Putamen (tissue), 1 donor: ENCODE results near the gene LTO1.
"Not testable (repeated sequence)": the region's sequence is repeated elsewhere in the genome, so short reads cannot be mapped to it uniquely, and the experiment has no call there.

ENCODE experiments used
- DNase-seq: peaks from one replicate; pipeline ENCODE4 v3.0.0-alpha.2; 2016; ENCODE audit warnings: low spot score

LTO1 gene

DNA sequence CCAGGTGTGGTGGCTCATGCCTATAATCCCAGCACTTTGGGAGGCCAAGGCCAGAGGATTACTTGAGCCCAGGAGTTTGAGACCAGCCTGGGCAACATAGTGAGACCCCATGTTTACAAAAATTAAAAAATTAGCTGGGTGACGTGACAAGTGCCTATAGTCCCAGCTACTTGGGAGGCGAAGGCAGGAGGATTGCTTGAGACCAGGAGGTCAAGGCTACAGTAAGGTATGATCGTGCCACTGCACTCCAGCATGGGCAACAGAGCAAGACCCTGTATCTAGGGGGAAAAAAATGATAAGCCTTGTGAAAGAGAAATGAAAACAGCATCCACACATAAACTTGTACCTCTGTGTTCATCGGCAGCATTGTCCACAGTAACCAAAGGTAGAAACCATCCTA is 42.3 kb downstream of the LTO1 start:
- no peak for DNase-seq

- no peak for DNase-seq
These were observed 44.7 kb downstream of the LTO1 start for GRCh38 chr11:69630424-69630823.

DNA sequence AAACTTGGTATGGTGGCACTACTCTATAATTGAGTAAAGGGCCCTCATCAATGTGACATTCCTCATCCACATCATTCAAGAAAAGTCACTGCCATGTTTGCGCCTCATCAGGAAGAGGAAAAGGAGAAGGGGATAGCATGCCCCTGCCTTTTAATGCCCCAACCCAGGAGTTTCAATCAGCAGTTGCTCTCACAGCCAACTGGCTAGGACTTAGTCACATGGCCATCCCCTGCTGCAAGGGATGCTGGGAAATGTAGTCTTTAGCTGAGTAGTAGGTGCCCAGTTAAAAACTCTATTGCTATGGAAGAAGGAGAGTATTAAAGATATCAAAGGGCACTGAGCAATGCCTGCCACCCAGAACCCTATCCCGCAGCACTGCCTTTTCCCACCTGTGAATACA is 45.1 kb downstream of the LTO1 start:
- DNase-seq: no peak

GRCh38 chr11:69627551-69627950 is 47.6 kb downstream of the LTO1 start:
- no peak for DNase-seq

GRCh38 chr11:69625476-69625875 is 49.7 kb downstream of the LTO1 start:
- no peak for DNase-seq

DNA sequence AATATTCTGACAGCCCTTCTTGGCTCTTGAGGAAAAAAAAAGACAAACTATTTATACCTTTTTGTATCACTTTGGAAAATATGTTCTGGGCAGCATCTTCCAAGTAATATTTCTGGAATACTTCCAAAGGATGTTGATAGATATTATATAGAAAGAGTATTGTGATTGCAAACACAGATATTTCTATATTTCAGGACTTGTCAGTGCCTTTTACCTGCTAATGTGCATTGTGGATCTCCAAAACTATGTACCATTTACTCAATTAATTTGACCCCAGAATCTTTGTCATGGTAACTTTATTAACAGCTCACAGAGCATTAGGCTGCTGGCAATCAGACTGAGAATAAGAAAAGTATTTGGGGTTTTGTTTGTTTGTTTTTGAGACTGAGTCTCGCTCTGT is 50.9 kb downstream of the LTO1 start:
- no peak for DNase-seq

DNA sequence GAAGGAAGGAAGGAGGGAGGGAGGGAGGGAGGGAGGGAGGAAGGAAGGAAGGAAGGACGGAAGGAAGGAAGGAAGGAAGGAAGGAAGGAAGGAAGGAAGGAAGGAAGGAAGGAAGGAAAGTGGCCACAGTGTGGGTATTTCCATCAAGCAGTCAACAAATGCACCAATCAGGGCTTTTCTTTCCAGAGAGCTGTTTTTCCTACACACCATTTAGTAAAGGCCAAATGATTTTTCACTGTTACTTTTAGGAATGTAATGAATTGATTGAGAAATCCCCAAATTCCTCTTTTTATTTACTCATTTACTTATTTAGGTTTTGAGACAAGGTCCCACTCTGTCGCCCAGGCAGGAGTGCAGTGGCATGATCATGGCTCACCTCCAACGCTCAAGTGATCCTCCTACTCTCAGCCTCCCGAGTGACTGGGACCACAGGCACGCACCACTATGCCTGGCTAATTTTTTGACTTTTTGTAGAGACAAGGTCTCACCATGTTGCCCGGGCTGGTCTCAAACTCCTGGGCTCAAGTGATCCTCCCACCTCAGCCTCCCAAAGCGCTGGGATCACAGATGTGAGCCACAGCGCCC is 53.0 kb downstream of the LTO1 start:
- DNase-seq: not testable (repeated sequence)

GRCh38 chr11:69620683-69621290 is 54.4 kb downstream of the LTO1 start:
- no peak for DNase-seq

GRCh38 chr11:69618237-69618636 is 56.9 kb downstream of the LTO1 start:
- no peak for DNase-seq

DNA sequence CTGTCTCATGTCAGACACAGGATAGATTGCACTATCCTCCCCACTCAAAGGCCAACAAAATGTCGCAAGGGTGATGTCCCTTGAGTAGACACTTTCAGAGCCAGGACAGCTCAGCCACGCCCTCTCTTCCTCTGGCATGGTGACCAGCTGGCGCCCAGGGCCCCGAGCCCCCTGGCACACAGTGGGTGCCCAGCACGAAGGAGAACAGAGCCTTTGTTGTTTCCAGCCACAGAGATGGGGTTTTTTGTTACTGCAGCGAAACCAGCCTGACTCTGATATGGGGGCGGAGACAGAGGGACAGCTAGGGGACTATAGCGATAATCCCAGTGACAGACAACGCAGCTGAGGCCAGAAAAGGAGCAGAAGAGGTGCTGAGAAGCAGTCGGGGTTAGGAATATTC is 57.5 kb downstream of the LTO1 start:
- DNase-seq: no peak

- no peak for DNase-seq
These were observed 57.9 kb downstream of the LTO1 start for GRCh38 chr11:69617220-69617619.
